HCT116 (cell line): ENCODE measurements around the gene TKTL2. TPM values are rescaled to one million over a fixed set of nuclear protein-coding genes. Genes with fewer than 3 reads are reported as not detected.

ENCODE experiments used
- ATAC-seq: fragments of 200-7000 bp; cut with Tn5 transposase; 2 replicates; pipeline ENCODE4 v1.9.1; 2020; ENCODE audit warnings: mild to moderate bottlenecking, moderate library complexity
- BruUV-seq: library from RNA; stranded (reverse); fragments of 400-500 nt; replicated peaks from 2 replicates; lab custom pipeline; 2021; lab: Mats Ljungman, UMichigan
- CTCF ChIA-PET: fragments of 300-600 bp; sonication (Branson Sonifier 250); formaldehyde crosslinking; loops from one replicate; lab custom pipeline; 2021; ENCODE audit warnings: antibody characterized with exemption; lab: Charles Lee
- POLR2A ChIA-PET: fragments of 300-600, 350-600 bp; sonication (Branson Sonifier 250); formaldehyde crosslinking; loops from one replicate; lab custom pipeline; 2021; ENCODE audit warnings: antibody characterized with exemption; lab: Charles Lee
- RAD21 ChIA-PET, 2 experiments: fragments of 300-600 bp; sonication (Branson Sonifier 250); formaldehyde crosslinking; loops; one replicate each; lab custom pipeline; 2023; ENCODE audit warnings: low total read pairs in 2 of 2; ENCODE audit not compliant: uncharacterized antibody in 2 of 2, unreplicated experiment in 2 of 2, low non-redundant PET in 1 of 2; lab: Charles Lee
- DNase-seq: peaks from one replicate; pipeline ENCODE4 v3.0.0-alpha.2; 2010; ENCODE audit warnings: low read depth, low spot score
- H2AFZ ChIP-seq: fragments of 200-600 bp; shearing (Covaris generic), sonication (generic); 2 replicates; pipeline ENCODE4 v1.6.1; 2017; ENCODE audit warnings: low read depth, mixed run types, mixed read lengths, antibody characterized with exemption, low read length; ENCODE audit not compliant: poor library complexity, severe bottlenecking
- H3K27ac ChIP-seq: 2 replicates; pipeline ENCODE4 v1.5.1; 2012; ENCODE audit warnings: low read depth, low read length
- H3K27me3 ChIP-seq: fragments of 200-600 bp; sonication (generic); 2 replicates; pipeline ENCODE4 v1.6.1; 2016; ENCODE audit warnings: mixed run types, low read length, mixed read lengths; ENCODE audit not compliant: insufficient read depth
- H3K36me3 ChIP-seq, 2 experiments: fragments of 200-500 bp in 1 of 2; fragments of 200-600 bp in 1 of 2; sonication (Bioruptor generic) in 1 of 2; sonication (generic) in 1 of 2; 2 replicates each; pipeline versions ENCODE4 v1.5.1 to v1.6.1; 2014 to 2016; ENCODE audit warnings: low read length in 2 of 2, inconsistent platforms in 1 of 2, mixed read lengths in 1 of 2, mixed run types in 1 of 2; ENCODE audit not compliant: insufficient read depth in 2 of 2, control insufficient read depth in 1 of 2
- H3K4me1 ChIP-seq, 2 experiments: fragments of 200-600 bp in 1 of 2; sonication (generic) in 1 of 2; 2 replicates each; pipeline versions ENCODE4 v1.5.1 to v1.6.1; 2012 to 2017; ENCODE audit warnings: low read length in 2 of 2, inconsistent platforms in 1 of 2, mild to moderate bottlenecking in 1 of 2, mixed read lengths in 1 of 2, mixed run types in 1 of 2, moderate library complexity in 1 of 2; ENCODE audit not compliant: insufficient read depth in 2 of 2, control insufficient read depth in 1 of 2
- H3K4me2 ChIP-seq: fragments of 200-600 bp; sonication (generic); 2 replicates; pipeline ENCODE4 v1.6.1; 2017; ENCODE audit warnings: mixed run types, low read length, mixed read lengths
- H3K4me3 ChIP-seq, 2 experiments: fragments of 200-600 bp in 1 of 2; sonication (generic) in 1 of 2; replicated peaks in 1 of 2; 2 replicates each; pipeline ENCODE4 v1.5.1; 2011 to 2016; ENCODE audit warnings: low read length in 2 of 2, control low read depth in 1 of 2, low read depth in 1 of 2, mild to moderate bottlenecking in 1 of 2, mixed read lengths in 1 of 2, mixed run types in 1 of 2
- H3K79me2 ChIP-seq: fragments of 200-600 bp; sonication (generic); 2 replicates; pipeline ENCODE4 v1.6.1; 2017; ENCODE audit warnings: mild to moderate bottlenecking, mixed run types, low read length, moderate library complexity, mixed read lengths; ENCODE audit not compliant: insufficient read depth
- H3K9ac ChIP-seq: fragments of 200-600 bp; sonication (generic); 2 replicates; pipeline ENCODE4 v1.6.1; 2016; ENCODE audit warnings: low read length, mixed read lengths
- H3K9me2 ChIP-seq: fragments of 200-600 bp; sonication (generic), shearing (Covaris generic); 2 replicates; pipeline ENCODE4 v1.6.1; 2017; ENCODE audit warnings: mixed run types, mild to moderate bottlenecking, moderate library complexity; ENCODE audit not compliant: insufficient read depth
- H3K9me3 ChIP-seq, 2 experiments: fragments of 200-500 bp in 1 of 2; fragments of 200-600 bp in 1 of 2; sonication (Bioruptor generic) in 1 of 2; sonication (generic) in 1 of 2; 2 replicates each; pipeline ENCODE4 v1.6.1; 2014 to 2017; ENCODE audit warnings: low read length in 2 of 2, mixed read lengths in 2 of 2, inconsistent platforms in 1 of 2, low read depth in 1 of 2, mild to moderate bottlenecking in 1 of 2, mixed run types in 1 of 2, moderate library complexity in 1 of 2; ENCODE audit not compliant: control insufficient read depth in 1 of 2, insufficient read depth in 1 of 2
- H4K20me1 ChIP-seq: fragments of 200-600 bp; sonication (generic), shearing (Covaris generic); 2 replicates; pipeline ENCODE4 v1.6.1; 2017; ENCODE audit warnings: mixed run types, mild to moderate bottlenecking, moderate library complexity; ENCODE audit not compliant: insufficient read depth
- CTCF ChIP-seq, 3 experiments: fragments of 200-600 bp in 1 of 3; sonication (generic) in 1 of 3; IDR thresholded peaks in 2 of 3; conservative IDR thresholded peaks in 1 of 3; 2 replicates each; pipeline ENCODE4 v1.5.1; 2012 to 2017; ENCODE audit warnings: low read depth in 2 of 3, low read length in 2 of 3, antibody characterized with exemption in 1 of 3, borderline replicate concordance in 1 of 3, control low read depth in 1 of 3, mild to moderate bottlenecking in 1 of 3, mixed read lengths in 1 of 3, mixed run types in 1 of 3, moderate library complexity in 1 of 3; ENCODE audit not compliant: insufficient read depth in 1 of 3
- ELF1 ChIP-seq: IDR thresholded peaks from 2 replicates; pipeline ENCODE4 v1.6.1; 2012; ENCODE audit warnings: low read depth, borderline replicate concordance
- POLR2AphosphoS5 ChIP-seq: IDR thresholded peaks from 2 replicates; pipeline ENCODE4 v1.6.1; 2011; ENCODE audit warnings: mild to moderate bottlenecking, low read depth, low read length, moderate library complexity
- SP1 ChIP-seq: IDR thresholded peaks from 2 replicates; pipeline ENCODE4 v1.6.1; 2012; ENCODE audit warnings: low read depth
- SRF ChIP-seq: IDR thresholded peaks from 2 replicates; pipeline ENCODE4 v1.6.1; 2012; ENCODE audit warnings: low read depth
- TCF7L2 ChIP-seq: IDR thresholded peaks from 2 replicates; pipeline ENCODE4 v1.7.0; 2011; ENCODE audit warnings: borderline replicate concordance, inconsistent platforms; ENCODE audit not compliant: insufficient read depth, insufficient read length; ENCODE audit errors: extremely low read depth
- ZNF274 ChIP-seq: fragments of 200-500 bp; sonication (Bioruptor generic); IDR thresholded peaks from 2 replicates; pipeline ENCODE4 v1.6.1; 2014; ENCODE audit warnings: mild to moderate bottlenecking, low read depth, low read length, inconsistent platforms
- intact Hi-C: fragments of 100-400 bp; cut with micrococcal nuclease; formaldehyde crosslinking; loops from 2 replicates; pipeline ENCODE4 v1.10.0; 2022
- total RNA-seq: library from RNA; stranded (reverse); gene quantifications from one replicate; pipeline ENCODE4 v1.2.1, GENCODE V29; 2021; ENCODE audit not compliant: unreplicated experiment

The TKTL2 gene
- total RNA-seq, 1 experiment from 2014 or later: not detected

GRCh38 chr4:163482190-163482589 lies 8.6 kb upstream of the TKTL2 start:
- no peak overlapping the region for H3K4me3 ChIP-seq
- no peak overlapping the region for H2AFZ ChIP-seq
- no TSS peak for BruUV-seq
- no peaks in the 10 kb centered on the region for H3K79me2 ChIP-seq
- H3K27me3 ChIP-seq: no peaks in the 10 kb centered on the region
- intact Hi-C loops: loop anchor here (10.0 kb wide), 2 partner anchors 203 to 1263 kb away; no protein-coding TSS in a partner anchor
- no peak overlapping the region for H3K27ac ChIP-seq
- ChIA-PET POLR2A (interaction anchor here (2.0 kb wide), 1 partner anchor 11 kb away, joined by 9 read pairs; the partner anchor contains the start of gene TMA16), CTCF (no interaction called here), RAD21 (no interaction called here)
- H3K4me2 ChIP-seq: no peak overlapping the region
- H3K9ac ChIP-seq: no peak overlapping the region
- H3K4me1 ChIP-seq: no peaks in the 10 kb centered on the region
- no peak for ATAC-seq
- DNase-seq: no peak
- no peaks in the 10 kb centered on the region for H3K36me3 ChIP-seq
- H4K20me1 ChIP-seq: no peaks in the 10 kb centered on the region
- no peaks in the 10 kb centered on the region for H3K9me2 ChIP-seq
- no peak for TF ChIP-seq POLR2AphosphoS5
- H3K9me3 ChIP-seq: no peaks in the 10 kb centered on the region

- no peaks in the 10 kb centered on the region for H3K79me2 ChIP-seq
- H2AFZ ChIP-seq: no peak overlapping the region
- BruUV-seq: no TSS peak
- no peaks in the 10 kb centered on the region for H3K4me1 ChIP-seq
- ChIA-PET RAD21 (no interaction called here), CTCF (no interaction called here), POLR2A (no interaction called here)
- no peak for ATAC-seq
- no peaks in the 10 kb centered on the region for H3K9me3 ChIP-seq
- no peaks in the 10 kb centered on the region for H4K20me1 ChIP-seq
- H3K4me3 ChIP-seq: no peak overlapping the region
- no peak overlapping the region for H3K4me2 ChIP-seq
- H3K27me3 ChIP-seq: no peaks in the 10 kb centered on the region
- H3K9ac ChIP-seq: no peak overlapping the region
- H3K9me2 ChIP-seq: no peaks in the 10 kb centered on the region
- TF ChIP-seq ELF1 (no peak), ZNF274 (no peak), POLR2AphosphoS5 (no peak), TCF7L2 (no peak), CTCF (IDR thresholded peaks at IDR 0.05 in 2 of 3, conservative IDR thresholded peaks at IDR 0.05 in 1 of 3; ENCODE audit: borderline replicate concordance in 1 of 3, insufficient read depth in 1 of 3, low read depth in 2 of 3, low read length in 2 of 3) (no peak), SRF (no peak), SP1 (no peak)
- TF ChIP-seq, all 23 proteins: peak for 0
- no peak overlapping the region for H3K27ac ChIP-seq
- intact Hi-C loops: no loop called here
- H3K36me3 ChIP-seq: no peaks in the 10 kb centered on the region
- no peak for DNase-seq
Observed at GRCh38 chr4:163476761-163477438, 3.3 kb upstream of the TKTL2 start.
